NK-92 (cell line): ENCODE measurements around the gene SPPL2B.
"Not testable (repeated sequence)": the region's sequence is repeated elsewhere in the genome, so short reads cannot be mapped to it uniquely, and the experiment has no call there.

Source experiments
- DNase-seq: peaks from one replicate; lab custom pipeline; 2025; ENCODE audit not compliant: unreplicated experiment; lab: John Stamatoyannopoulos, UW

The SPPL2B gene

DNA sequence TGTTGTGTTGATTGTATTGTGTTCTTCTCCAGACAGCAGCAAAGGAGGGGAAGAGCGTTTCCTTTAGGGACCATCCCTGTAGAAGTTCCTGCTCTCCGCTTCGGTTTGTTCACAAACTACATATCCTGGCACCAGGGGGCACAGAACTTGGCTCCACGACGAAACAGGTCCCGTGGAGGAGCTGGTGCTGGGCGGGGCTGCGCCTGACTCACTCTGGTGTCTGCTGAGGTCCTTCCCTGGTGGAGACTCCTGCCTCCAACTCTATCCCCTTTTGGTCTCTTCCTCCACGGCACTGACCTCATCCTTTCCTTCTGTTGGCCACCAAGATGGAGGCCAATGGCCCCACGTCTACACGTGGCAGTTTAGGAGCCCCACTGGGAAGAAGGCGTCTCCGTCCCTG lies 46.3 kb downstream of the SPPL2B start:
- DNase-seq, result no peak

DNA sequence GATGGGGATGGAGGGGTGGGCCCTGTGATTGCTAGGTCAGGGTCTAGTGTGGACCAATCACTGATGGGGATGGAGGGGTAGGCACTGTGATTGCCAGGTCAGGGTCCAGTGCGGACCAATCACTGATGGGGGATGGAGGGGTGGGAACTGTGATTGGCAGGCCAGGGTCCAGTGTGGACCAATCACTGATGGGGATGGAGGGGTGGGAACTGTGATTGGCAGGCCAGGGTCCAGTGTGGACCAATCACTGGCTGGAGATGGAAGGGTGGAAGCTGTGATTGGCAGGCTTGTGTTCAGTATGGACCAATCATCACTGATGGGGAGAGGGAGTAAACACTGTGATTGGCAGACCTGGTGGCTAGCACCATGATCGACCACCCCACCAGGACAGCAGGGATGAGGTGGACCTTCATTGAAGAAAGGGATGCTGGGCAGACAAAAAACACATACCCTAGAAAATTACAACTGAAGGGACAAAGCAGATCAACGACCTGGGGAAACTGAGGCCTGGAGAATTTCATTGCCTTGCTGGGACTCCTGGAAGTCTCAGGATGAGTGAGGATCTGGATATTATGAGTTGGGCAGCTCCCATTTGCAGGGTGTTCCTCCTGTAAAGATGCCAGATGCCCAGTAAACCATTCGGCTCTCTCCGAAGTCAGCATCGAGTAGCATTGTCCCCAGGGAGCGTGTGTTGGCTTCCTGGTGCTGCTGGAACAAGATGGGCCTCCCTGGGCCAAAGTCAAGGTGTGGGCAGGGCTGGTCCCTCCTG lies 47.1 kb downstream of the SPPL2B start:
- DNase-seq, result no peak

GRCh38 chr19:2376784-2377519 lies 48.5 kb downstream of the SPPL2B start:
- DNase-seq, result no peak

DNA sequence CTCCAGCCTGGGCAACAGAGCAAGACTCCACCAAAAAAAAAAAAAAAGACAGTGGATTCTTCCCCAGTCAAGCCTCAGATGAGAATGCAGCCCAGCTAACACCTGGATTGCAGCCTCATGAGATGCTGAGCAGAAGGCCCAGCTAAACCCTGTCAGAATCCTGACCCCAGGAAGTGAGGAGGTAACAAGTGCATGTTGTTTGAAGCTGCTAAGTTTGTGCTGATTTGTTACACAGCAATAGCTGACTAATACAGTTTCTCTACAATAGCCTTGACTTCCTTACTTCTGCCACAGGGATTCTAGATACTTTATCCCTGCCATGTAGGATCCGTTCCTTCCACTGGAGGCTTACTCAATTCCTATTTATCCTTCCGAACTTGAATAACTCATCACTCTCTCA lies 52.1 kb downstream of the SPPL2B start:
- DNase-seq, result no peak

DNA sequence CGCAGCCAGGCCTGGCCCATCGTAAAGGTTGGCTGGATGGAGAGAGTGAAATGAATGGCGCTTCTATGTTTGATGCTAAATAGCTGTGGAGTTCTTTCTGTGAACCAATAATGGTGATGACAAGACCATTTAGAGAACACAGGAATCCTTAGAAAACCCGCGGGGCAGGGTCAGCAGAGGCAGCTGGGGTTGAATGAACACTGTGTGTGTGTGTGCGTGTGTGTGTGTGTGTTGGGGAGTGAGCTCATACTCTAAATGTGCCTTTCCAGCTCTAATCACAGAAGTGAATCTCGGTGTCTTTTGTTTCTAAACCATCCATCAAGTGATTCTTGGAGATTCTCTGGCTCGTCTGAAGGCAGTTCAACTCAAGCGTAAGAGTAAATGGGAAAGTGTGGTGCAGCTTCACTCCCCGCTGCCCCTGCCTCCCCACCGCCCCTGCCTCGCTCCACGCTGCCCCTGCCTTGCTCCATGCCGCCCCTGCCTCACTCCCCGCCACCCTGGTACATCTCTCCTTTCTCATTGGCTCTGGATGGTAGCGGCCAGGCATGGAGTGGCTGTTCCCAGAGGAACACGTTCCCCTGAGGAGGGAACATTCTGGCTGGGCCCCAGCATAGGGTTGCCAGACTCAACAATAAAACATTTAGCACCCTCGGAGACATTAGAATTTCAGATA lies 52.8 kb downstream of the SPPL2B start:
- DNase-seq, result no peak

GRCh38 chr19:2382530-2383222 lies 54.2 kb downstream of the SPPL2B start:
- no peak for DNase-seq

- no peak for DNase-seq
Observed at GRCh38 chr19:2385053-2385721, 56.7 kb downstream of the SPPL2B start.

GRCh38 chr19:2387367-2388288 lies 59.1 kb downstream of the SPPL2B start:
- no peak for DNase-seq

DNA sequence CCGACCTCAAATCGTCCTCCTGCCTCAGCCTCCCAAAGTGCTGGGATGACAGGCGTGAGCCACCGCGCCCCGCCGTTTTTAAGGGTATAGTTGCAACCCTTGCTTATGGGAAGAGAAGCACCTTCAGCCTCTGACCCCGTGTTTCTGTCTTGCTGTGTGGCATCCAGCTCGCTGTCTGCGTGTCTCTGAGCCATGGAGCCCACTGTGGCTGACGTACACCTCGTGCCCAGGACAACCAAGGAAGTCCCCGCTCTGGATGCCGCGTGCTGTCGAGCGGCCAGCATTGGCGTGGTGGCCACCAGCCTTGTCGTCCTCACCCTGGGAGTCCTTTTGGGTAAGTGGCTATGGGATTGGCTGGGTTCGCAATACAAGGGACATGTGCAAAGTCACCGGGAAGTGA lies 61.1 kb downstream of the SPPL2B start:
- DNase-seq, result no peak

- DNase-seq, result no peak
Observed at GRCh38 chr19:2391118-2391725, 62.7 kb downstream of the SPPL2B start.

- no peak for DNase-seq
Observed at GRCh38 chr19:2392366-2392765, 63.9 kb downstream of the SPPL2B start.

GRCh38 chr19:2392899-2393298 lies 64.4 kb downstream of the SPPL2B start:
- DNase-seq, result not testable (repeated sequence)

DNA sequence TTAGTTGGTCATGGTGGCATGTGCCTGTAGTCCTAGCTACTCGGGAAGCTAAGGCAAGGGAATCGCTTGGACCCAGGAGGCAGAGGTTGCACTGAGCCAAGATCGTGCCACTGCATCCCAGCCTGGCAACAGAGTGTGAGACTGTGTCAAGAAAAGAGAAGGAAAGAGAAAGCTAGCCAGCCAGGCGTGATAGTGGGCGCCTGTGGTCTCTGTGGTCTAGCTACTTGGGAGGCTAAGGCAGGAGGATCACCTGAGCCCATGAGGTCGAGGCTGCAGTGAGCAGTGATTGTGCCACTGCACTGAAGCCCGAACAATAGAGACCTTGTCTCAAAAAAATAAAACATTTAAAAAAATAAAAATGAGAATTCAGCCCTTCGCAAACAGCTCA lies 65.6 kb downstream of the SPPL2B start:
- no peak for DNase-seq

- no peak for DNase-seq
Observed at GRCh38 chr19:2394442-2395292, 66.2 kb downstream of the SPPL2B start.

DNA sequence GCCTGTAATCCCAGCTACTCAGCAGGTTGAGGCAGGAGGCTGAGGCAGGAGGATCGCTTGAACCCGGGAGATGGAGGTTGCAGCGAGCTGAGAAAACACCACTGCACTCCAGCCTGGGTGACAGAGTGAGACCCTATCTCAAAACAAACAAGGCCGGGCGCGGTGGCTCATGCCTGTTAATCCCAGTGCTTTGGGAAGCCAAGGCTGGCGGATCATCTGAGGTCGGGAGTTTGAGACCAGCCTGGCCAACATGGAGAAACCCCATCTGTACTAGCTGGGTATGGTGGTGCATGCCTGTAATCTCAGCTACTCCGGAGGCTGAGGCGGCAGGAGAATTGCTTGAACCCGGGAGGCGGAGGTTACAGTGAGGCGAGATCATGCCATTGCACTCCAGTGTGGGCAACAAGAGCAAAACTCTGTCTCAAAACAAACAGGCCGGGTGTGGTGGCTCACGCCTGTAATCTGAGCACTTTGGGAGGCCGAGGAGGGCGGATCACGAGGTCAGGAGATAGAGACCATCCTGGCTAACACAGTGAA lies 66.9 kb downstream of the SPPL2B start:
- not testable (repeated sequence) for DNase-seq

DNA sequence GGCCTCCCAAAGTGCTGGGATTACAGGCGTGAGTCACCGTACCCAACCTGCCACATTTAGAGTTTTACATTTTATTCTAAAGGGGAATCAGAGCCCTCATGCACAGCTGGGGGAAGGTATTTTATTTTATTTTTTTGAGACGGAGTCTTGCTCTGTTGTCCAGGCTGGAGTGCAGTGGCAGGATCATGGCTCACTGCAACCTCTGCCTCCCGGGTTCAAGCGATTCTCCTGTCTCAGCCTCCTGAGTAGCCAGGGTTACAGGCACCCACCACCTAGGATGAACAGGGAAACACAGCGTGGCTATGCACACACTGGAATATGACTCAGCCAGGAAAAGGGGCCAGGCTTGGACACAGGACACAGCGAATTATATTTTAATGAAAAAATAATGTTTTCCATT lies 68.7 kb downstream of the SPPL2B start:
- DNase-seq, result not testable (repeated sequence)

DNA sequence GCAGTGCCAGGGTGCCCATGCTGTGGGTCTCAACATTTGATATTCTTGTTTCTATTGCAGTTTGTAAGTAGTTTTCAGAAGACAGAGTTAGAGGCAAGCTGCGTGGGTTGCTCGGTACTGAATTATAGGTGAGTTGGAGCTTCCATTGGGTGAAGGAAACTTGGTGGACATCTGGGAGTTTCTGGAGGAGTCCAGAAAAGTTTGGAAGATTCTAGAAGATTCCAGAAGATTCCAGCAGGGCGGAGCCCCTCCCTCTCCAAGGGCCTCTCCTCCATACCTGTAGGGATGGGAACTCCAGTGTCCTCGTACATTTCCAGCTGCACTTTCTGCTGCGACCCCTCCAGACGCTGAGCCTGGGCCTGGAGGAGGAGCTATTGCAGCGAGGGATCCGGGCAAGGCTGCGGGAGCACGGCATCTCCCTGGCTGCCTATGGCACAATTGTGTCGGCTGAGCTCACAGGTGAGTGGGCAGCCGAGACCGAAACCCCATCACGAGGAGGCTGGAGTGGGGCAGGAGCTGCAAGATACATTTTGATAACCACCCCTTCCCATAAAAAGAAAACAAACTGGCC lies 70.3 kb downstream of the SPPL2B start:
- no peak for DNase-seq

GRCh38 chr19:2399582-2399981 lies 71.1 kb downstream of the SPPL2B start:
- DNase-seq, result no peak
